ENCODE data around the gene SCP2.

SCP2 gene

GRCh38 chr1:52904208-52904926 lies 22.7 kb upstream of the SCP2 start:
- peak; percentile 53 for ATAC-seq
- TF ChIP-seq CSDC2 (CRISPR knock-in tag; IDR thresholded peaks at IDR 0.05) (no peak), ZNF70 (CRISPR knock-in tag; IDR thresholded peaks at IDR 0.05) (no peak), SNAI2 (CRISPR knock-in tag; IDR thresholded peaks at IDR 0.05) (no peak), ESRRG (CRISPR knock-in tag; IDR thresholded peaks at IDR 0.05) (no peak)
- TF ChIP-seq, protein P1, sequence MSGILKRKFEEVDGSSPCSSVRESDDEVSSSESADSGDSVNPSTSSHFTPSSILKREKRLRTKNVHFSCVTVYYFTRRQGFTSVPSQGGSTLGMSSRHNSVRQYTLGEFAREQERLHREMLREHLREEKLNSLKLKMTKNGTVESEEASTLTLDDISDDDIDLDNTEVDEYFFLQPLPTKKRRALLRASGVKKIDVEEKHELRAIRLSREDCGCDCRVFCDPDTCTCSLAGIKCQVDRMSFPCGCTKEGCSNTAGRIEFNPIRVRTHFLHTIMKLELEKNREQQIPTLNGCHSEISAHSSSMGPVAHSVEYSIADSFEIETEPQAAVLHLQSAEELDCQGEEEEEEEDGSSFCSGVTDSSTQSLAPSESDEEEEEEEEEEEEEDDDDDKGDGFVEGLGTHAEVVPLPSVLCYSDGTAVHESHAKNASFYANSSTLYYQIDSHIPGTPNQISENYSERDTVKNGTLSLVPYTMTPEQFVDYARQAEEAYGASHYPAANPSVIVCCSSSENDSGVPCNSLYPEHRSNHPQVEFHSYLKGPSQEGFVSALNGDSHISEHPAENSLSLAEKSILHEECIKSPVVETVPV (CRISPR knock-in tag; IDR thresholded peaks at IDR 0.05): no peak
- TF ChIP-seq, protein P2, sequence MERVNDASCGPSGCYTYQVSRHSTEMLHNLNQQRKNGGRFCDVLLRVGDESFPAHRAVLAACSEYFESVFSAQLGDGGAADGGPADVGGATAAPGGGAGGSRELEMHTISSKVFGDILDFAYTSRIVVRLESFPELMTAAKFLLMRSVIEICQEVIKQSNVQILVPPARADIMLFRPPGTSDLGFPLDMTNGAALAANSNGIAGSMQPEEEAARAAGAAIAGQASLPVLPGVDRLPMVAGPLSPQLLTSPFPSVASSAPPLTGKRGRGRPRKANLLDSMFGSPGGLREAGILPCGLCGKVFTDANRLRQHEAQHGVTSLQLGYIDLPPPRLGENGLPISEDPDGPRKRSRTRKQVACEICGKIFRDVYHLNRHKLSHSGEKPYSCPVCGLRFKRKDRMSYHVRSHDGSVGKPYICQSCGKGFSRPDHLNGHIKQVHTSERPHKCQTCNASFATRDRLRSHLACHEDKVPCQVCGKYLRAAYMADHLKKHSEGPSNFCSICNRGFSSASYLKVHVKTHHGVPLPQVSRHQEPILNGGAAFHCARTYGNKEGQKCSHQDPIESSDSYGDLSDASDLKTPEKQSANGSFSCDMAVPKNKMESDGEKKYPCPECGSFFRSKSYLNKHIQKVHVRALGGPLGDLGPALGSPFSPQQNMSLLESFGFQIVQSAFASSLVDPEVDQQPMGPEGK (CRISPR knock-in tag; IDR thresholded peaks at IDR 0.05; ENCODE audit: borderline replicate concordance): no peak

- TF ChIP-seq RARB (CRISPR knock-in tag; IDR thresholded peaks at IDR 0.05) (no peak), BACH2 (CRISPR knock-in tag; IDR thresholded peaks at IDR 0.05; ENCODE audit: borderline replicate concordance) (no peak), ISL1 (CRISPR knock-in tag; IDR thresholded peaks at IDR 0.05) (no peak), ZNF8 (CRISPR knock-in tag; IDR thresholded peaks at IDR 0.05) (no peak), ZFP3 (CRISPR knock-in tag; IDR thresholded peaks at IDR 0.05) (no peak), TOX (CRISPR knock-in tag; IDR thresholded peaks at IDR 0.05; ENCODE audit: borderline replicate concordance) (no peak), ZNF70 (CRISPR knock-in tag; IDR thresholded peaks at IDR 0.05) (no peak), OSR1 (CRISPR knock-in tag; IDR thresholded peaks at IDR 0.05) (no peak)
- TF ChIP-seq, protein P3, sequence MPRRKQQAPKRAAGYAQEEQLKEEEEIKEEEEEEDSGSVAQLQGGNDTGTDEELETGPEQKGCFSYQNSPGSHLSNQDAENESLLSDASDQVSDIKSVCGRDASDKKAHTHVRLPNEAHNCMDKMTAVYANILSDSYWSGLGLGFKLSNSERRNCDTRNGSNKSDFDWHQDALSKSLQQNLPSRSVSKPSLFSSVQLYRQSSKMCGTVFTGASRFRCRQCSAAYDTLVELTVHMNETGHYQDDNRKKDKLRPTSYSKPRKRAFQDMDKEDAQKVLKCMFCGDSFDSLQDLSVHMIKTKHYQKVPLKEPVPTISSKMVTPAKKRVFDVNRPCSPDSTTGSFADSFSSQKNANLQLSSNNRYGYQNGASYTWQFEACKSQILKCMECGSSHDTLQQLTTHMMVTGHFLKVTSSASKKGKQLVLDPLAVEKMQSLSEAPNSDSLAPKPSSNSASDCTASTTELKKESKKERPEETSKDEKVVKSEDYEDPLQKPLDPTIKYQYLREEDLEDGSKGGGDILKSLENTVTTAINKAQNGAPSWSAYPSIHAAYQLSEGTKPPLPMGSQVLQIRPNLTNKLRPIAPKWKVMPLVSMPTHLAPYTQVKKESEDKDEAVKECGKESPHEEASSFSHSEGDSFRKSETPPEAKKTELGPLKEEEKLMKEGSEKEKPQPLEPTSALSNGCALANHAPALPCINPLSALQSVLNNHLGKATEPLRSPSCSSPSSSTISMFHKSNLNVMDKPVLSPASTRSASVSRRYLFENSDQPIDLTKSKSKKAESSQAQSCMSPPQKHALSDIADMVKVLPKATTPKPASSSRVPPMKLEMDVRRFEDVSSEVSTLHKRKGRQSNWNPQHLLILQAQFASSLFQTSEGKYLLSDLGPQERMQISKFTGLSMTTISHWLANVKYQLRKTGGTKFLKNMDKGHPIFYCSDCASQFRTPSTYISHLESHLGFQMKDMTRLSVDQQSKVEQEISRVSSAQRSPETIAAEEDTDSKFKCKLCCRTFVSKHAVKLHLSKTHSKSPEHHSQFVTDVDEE (CRISPR knock-in tag; IDR thresholded peaks at IDR 0.05): no peak
- TF ChIP-seq, protein P2 (CRISPR knock-in tag; IDR thresholded peaks at IDR 0.05; ENCODE audit: borderline replicate concordance): no peak
- ATAC-seq: peak; percentile 97
These were observed 22.0 kb upstream of the SCP2 start for GRCh38 chr1:52904927-52905698.

DNA sequence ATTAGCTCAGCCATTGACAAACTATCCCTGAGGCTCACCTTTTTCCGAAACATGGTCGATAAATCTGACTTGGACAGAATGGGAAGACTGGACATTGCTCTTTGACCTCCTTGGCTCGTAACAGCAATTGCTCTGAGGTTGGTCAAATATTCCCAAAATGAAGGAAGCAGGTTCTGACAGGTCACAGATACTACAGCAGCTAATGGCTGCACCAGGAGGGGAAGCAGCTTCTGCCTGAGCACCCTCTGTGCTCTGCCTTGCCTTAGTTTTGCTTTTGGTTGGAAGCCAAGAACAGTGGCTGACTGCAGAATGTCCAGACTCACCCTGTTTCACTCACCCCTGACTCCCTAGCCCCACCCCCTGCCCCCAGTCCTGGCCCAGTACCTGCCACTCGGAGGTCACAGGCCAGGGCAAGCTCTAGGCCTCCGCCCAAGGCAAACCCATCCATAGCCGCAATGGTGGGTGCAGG lies 20.9 kb upstream of the SCP2 start:
- ATAC-seq: no peak
- TF ChIP-seq CSDC2 (CRISPR knock-in tag; IDR thresholded peaks at IDR 0.05) (no peak), BACH2 (CRISPR knock-in tag; IDR thresholded peaks at IDR 0.05; ENCODE audit: borderline replicate concordance) (no peak), CREB5 (CRISPR knock-in tag; IDR thresholded peaks at IDR 0.05; ENCODE audit: low read depth) (no peak), PPARA (CRISPR knock-in tag; IDR thresholded peaks at IDR 0.05; ENCODE audit: borderline replicate concordance) (no peak), ISL1 (CRISPR knock-in tag; IDR thresholded peaks at IDR 0.05) (no peak), ZNF565 (CRISPR knock-in tag; conservative IDR thresholded peaks at IDR 0.05; ENCODE audit: low read depth) (no peak), TCF4 (CRISPR knock-in tag; IDR thresholded peaks at IDR 0.05; ENCODE audit: borderline replicate concordance) (no peak), POU6F1 (CRISPR knock-in tag; IDR thresholded peaks at IDR 0.05; ENCODE audit: borderline replicate concordance, low read depth) (no peak), ZFP30 (CRISPR knock-in tag; IDR thresholded peaks at IDR 0.05) (no peak), ARNTL (CRISPR knock-in tag; IDR thresholded peaks at IDR 0.05; ENCODE audit: borderline replicate concordance, low read depth) (no peak)
- TF ChIP-seq, protein P1 (CRISPR knock-in tag; IDR thresholded peaks at IDR 0.05): no peak

Data from SK-N-SH treated with all-trans-retinoic acid at 6 μM for 48 hours (cell line).